ENCODE results near the gene SLC25A21.
"Not testable (repeated sequence)": the region's sequence is repeated elsewhere in the genome, so short reads cannot be mapped to it uniquely, and the experiment has no call there.

Gene SLC25A21

GRCh38 chr14:37147310-37147880 lies 25.0 kb downstream of the SLC25A21 start:
- no peak for DNase-seq (ENCODE audit: low read depth)
- no peak overlapping the region for H3K4me3 ChIP-seq (ENCODE audit: low read depth, low read length)

GRCh38 chr14:37146438-37146837 lies 26.0 kb downstream of the SLC25A21 start:
- not testable (repeated sequence) for H3K4me3 ChIP-seq (ENCODE audit: low read depth, low read length); DNase-seq (ENCODE audit: low read depth)

GRCh38 chr14:37145395-37145794 lies 27.0 kb downstream of the SLC25A21 start:
- no peak overlapping the region for H3K4me3 ChIP-seq (ENCODE audit: low read depth, low read length)
- no peak for DNase-seq (ENCODE audit: low read depth)

- no peak for DNase-seq (ENCODE audit: low read depth)
- no peak overlapping the region for H3K4me3 ChIP-seq (ENCODE audit: low read depth, low read length)
These were observed 27.6 kb downstream of the SLC25A21 start for GRCh38 chr14:37144729-37145363.

- no peak overlapping the region for H3K4me3 ChIP-seq (ENCODE audit: low read depth, low read length)
- DNase-seq (ENCODE audit: low read depth) = no peak
These were observed 28.9 kb downstream of the SLC25A21 start for GRCh38 chr14:37143475-37143874.

- no peak overlapping the region for H3K4me3 ChIP-seq (ENCODE audit: low read depth, low read length)
- DNase-seq (ENCODE audit: low read depth) = peak; percentile 3
These were observed 29.5 kb downstream of the SLC25A21 start for GRCh38 chr14:37142835-37143401.

GRCh38 chr14:37140176-37140575 lies 32.2 kb downstream of the SLC25A21 start:
- DNase-seq (ENCODE audit: low read depth) = no peak

GRCh38 chr14:37139710-37140109 lies 32.7 kb downstream of the SLC25A21 start:
- H3K4me3 ChIP-seq (ENCODE audit: low read depth, low read length) = no peak overlapping the region
- no peak for DNase-seq (ENCODE audit: low read depth)

More at GRCh38 chr14:37140176-37140575, 32.2 kb downstream of the SLC25A21 start:
- H3K4me3 ChIP-seq (ENCODE audit: low read depth, low read length) = no peak overlapping the region

GRCh38 chr14:37138898-37139297 lies 33.5 kb downstream of the SLC25A21 start:
- H3K4me3 ChIP-seq (ENCODE audit: low read depth, low read length) = no peak overlapping the region
- no peak for DNase-seq (ENCODE audit: low read depth)

GRCh38 chr14:37133284-37133913 lies 39.0 kb downstream of the SLC25A21 start:
- DNase-seq (ENCODE audit: low read depth) = no peak
- H3K4me3 ChIP-seq (ENCODE audit: low read depth, low read length) = no peak overlapping the region

GRCh38 chr14:37131205-37131604 lies 41.2 kb downstream of the SLC25A21 start:
- DNase-seq (ENCODE audit: low read depth) = no peak

GRCh38 chr14:37129047-37129446 lies 43.4 kb downstream of the SLC25A21 start:
- no peak for DNase-seq (ENCODE audit: low read depth)
- H3K4me3 ChIP-seq (ENCODE audit: low read depth, low read length) = no peak overlapping the region

More at GRCh38 chr14:37131205-37131604, 41.2 kb downstream of the SLC25A21 start:
- H3K4me3 ChIP-seq (ENCODE audit: low read depth, low read length) = no peak overlapping the region

GRCh38 chr14:37124614-37125013 lies 47.8 kb downstream of the SLC25A21 start:
- no peak for DNase-seq (ENCODE audit: low read depth)
- no peak overlapping the region for H3K4me3 ChIP-seq (ENCODE audit: low read depth, low read length)

GRCh38 chr14:37122919-37123639 lies 49.3 kb downstream of the SLC25A21 start:
- DNase-seq (ENCODE audit: low read depth) = no peak
- H3K4me3 ChIP-seq (ENCODE audit: low read depth, low read length) = no peak overlapping the region

- no peak overlapping the region for H3K4me3 ChIP-seq (ENCODE audit: low read depth, low read length)
- DNase-seq (ENCODE audit: low read depth) = peak; percentile 36
These were observed 50.1 kb downstream of the SLC25A21 start for GRCh38 chr14:37122288-37122687.

- no peak for DNase-seq (ENCODE audit: low read depth)
- no peak overlapping the region for H3K4me3 ChIP-seq (ENCODE audit: low read depth, low read length)
These were observed 53.6 kb downstream of the SLC25A21 start for GRCh38 chr14:37118673-37119366.

- no peak overlapping the region for H3K4me3 ChIP-seq (ENCODE audit: low read depth, low read length)
- peak; percentile 54 for DNase-seq (ENCODE audit: low read depth)
These were observed 55.2 kb downstream of the SLC25A21 start for GRCh38 chr14:37116933-37117849.

GRCh38 chr14:37115406-37115805 lies 57.0 kb downstream of the SLC25A21 start:
- DNase-seq (ENCODE audit: low read depth) = no peak
- H3K4me3 ChIP-seq (ENCODE audit: low read depth, low read length) = no peak overlapping the region
